ENCODE results near the gene HSP90AB1. TPM values are rescaled to one million over a fixed set of nuclear protein-coding genes. Genes with fewer than 3 reads are reported as not detected.

HSP90AB1 gene
- total RNA-seq, 1 donor from 2014 or later, result 509 TPM

DNA sequence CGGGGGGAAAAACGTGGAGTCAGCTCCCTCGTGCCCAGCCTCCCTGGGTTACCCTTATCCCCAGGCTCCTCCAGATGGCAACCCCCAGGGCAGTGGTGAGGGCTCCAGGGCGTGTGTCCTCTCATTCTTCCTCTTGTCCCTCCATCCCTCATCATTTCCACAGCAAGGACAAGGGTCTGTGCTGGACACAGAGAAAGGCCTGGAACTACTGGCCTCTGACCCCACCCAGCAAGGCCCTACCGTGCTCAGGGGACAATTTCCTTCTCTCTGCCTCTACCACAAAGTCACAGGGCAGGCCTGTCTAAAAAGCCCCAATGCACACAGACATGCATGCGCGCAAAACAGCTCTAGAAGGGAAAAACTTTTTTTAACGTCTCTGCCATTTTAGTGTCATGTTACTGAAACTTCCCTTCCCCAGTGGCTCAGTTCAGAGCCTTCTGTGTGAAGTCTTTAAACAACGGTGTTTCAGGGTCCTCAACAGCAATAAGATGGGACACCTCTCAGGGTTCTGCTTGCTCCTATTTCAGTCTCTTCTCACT is 11.5 kb downstream of the HSP90AB1 start:
- H3K27ac Mint-ChIP-seq (ENCODE audit: unreplicated experiment), result peak overlapping the region; percentile 92
- DNase-seq (ENCODE audit: extremely low spot score, unreplicated experiment), result no peak
- TF ChIP-seq, protein P1, sequence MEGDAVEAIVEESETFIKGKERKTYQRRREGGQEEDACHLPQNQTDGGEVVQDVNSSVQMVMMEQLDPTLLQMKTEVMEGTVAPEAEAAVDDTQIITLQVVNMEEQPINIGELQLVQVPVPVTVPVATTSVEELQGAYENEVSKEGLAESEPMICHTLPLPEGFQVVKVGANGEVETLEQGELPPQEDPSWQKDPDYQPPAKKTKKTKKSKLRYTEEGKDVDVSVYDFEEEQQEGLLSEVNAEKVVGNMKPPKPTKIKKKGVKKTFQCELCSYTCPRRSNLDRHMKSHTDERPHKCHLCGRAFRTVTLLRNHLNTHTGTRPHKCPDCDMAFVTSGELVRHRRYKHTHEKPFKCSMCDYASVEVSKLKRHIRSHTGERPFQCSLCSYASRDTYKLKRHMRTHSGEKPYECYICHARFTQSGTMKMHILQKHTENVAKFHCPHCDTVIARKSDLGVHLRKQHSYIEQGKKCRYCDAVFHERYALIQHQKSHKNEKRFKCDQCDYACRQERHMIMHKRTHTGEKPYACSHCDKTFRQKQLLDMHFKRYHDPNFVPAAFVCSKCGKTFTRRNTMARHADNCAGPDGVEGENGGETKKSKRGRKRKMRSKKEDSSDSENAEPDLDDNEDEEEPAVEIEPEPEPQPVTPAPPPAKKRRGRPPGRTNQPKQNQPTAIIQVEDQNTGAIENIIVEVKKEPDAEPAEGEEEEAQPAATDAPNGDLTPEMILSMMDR (IDR thresholded peaks at IDR 0.05), result no peak

DNA sequence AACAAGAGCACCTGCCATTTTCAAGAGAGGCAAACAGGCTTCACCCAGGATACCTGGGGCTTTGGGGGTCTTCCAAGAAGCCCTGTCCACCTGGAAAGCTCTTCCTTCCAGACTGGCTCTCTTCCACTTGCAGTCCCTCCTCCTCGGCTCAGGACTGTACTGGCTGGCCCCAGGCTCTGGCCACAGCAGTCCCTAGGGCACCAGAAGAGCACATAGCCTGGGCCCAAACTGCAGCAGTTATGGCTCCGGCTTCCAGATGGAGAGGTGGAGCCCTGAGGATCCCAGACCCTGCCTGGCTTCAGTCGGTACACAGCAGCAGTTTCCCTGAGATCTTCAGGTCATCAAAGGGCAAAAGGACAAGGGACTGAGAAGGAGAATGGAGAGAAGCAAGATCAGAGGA is 12.0 kb downstream of the HSP90AB1 start:
- H3K27me3 Mint-ChIP-seq (ENCODE audit: unreplicated experiment), result no peaks in the 10 kb centered on the region
- TF ChIP-seq, protein P1 (IDR thresholded peaks at IDR 0.05), result no peak
- H3K4me1 Mint-ChIP-seq (ENCODE audit: unreplicated experiment), result peaks cover 56% of the 10 kb centered on the region
- peak overlapping the region; percentile 92 for H3K27ac Mint-ChIP-seq (ENCODE audit: unreplicated experiment)
- no peaks in the 10 kb centered on the region for H3K9me3 Mint-ChIP-seq (ENCODE audit: unreplicated experiment)
- no peak overlapping the region for H3K4me3 Mint-ChIP-seq (ENCODE audit: unreplicated experiment)
- H3K36me3 Mint-ChIP-seq (ENCODE audit: unreplicated experiment), result peaks cover 25% of the 10 kb centered on the region
- no peak for DNase-seq (ENCODE audit: extremely low spot score, unreplicated experiment)

More for the DNA sequence above, 11.5 kb downstream of the HSP90AB1 start:
- Mint-ChIP-seq H3K36me3 (ENCODE audit: unreplicated experiment) (peaks cover 30% of the 10 kb centered on the region), H3K4me3 (ENCODE audit: unreplicated experiment) (peak overlapping the region; percentile 82), H3K27me3 (ENCODE audit: unreplicated experiment) (no peaks in the 10 kb centered on the region), H3K4me1 (ENCODE audit: unreplicated experiment) (peaks cover 55% of the 10 kb centered on the region), H3K9me3 (ENCODE audit: unreplicated experiment) (no peaks in the 10 kb centered on the region)

DNA sequence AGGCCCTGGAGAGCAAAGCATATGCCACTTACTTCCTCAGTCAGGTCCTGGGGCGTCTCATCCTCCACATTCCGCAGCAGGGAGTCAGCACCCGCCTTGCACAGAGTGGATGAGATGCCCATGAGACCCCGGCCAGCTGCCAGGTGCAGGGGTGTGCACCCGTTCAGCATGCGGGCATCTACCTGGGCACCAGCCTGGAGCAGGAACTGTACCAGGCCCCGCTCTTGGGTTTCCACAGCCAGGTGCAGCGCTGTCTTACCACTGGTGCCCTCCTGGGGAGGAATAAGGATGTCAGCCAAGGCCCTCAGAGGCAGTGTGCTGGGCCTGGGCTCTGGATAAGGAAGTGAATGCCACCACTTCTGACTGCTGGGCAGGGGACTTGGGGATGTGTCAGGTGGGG is 13.1 kb downstream of the HSP90AB1 start:
- peaks cover 55% of the 10 kb centered on the region for H3K4me1 Mint-ChIP-seq (ENCODE audit: unreplicated experiment)
- no peak overlapping the region for H3K4me3 Mint-ChIP-seq (ENCODE audit: unreplicated experiment)

DNA sequence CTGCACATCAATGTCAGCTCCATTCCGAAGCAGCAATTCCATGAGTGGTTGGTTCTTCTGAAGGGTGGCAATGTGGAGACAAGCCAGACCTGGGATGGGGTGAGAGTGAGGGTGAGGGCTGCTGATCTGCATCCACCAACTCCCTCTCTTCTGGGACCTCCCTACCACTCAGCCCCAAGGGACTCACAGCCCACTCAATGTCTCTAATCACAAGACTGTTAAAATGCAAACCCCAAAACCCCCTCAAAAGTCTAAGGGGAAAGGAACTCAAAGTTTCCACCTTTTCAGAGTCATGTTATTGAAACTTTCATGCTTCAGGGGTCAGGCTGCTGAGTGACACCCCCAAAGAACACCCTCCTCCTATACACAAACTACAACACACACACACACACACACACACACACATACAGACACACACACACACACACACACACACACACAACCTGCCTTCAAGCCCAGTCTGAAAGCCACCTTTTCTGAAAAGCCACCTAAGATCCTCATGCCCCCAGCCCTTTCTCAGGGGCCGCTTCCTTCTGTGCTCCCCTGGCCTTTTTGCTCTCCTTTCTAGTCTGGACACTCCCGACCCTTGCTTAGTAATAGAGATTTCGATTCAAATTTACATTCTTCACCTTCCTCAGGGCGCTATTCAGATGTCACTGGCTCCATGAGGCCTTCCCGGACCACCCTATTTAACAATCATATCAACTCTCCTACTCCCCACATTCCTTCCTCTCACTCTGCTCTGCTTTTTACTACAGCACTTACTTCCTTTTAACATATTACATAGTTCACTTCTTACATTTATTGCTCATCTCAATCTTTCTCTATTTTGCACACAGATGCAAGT is 13.8 kb downstream of the HSP90AB1 start:
- Mint-ChIP-seq H3K4me1 (ENCODE audit: unreplicated experiment) (peaks cover 48% of the 10 kb centered on the region), H3K27ac (ENCODE audit: unreplicated experiment) (no peak overlapping the region), H3K4me3 (ENCODE audit: unreplicated experiment) (no peak overlapping the region), H3K36me3 (ENCODE audit: unreplicated experiment) (peaks cover 15% of the 10 kb centered on the region), H3K27me3 (ENCODE audit: unreplicated experiment) (no peaks in the 10 kb centered on the region), H3K9me3 (ENCODE audit: unreplicated experiment) (no peaks in the 10 kb centered on the region)
- TF ChIP-seq, protein P1 (IDR thresholded peaks at IDR 0.05), result no peak
- DNase-seq (ENCODE audit: extremely low spot score, unreplicated experiment), result no peak

More for the DNA sequence above, 13.1 kb downstream of the HSP90AB1 start:
- peaks cover 17% of the 10 kb centered on the region for H3K36me3 Mint-ChIP-seq (ENCODE audit: unreplicated experiment)
- DNase-seq (ENCODE audit: extremely low spot score, unreplicated experiment), result no peak
- TF ChIP-seq, protein P1 (IDR thresholded peaks at IDR 0.05), result no peak
- no peaks in the 10 kb centered on the region for H3K9me3 Mint-ChIP-seq (ENCODE audit: unreplicated experiment)
- H3K27me3 Mint-ChIP-seq (ENCODE audit: unreplicated experiment), result no peaks in the 10 kb centered on the region
- no peak overlapping the region for H3K27ac Mint-ChIP-seq (ENCODE audit: unreplicated experiment)

DNA sequence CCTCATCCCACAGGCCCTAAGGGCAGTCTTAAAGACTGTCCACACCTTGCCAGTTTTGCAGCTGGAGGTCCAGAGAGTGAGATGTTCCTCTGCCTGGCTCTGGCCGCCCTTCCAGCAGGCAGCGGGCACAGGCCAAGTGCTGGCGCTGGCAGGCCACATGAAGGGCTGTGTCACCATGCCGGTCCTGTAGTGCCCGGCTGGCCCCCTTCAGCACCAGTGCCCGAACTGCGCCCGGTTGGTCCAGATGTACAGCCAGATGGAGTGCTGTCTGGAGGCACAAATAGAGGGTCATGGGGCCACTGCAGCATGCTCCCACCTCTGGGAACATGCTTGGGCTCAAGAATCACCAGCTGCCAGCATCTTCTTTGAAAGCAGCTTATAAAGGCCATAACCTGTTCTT is 14.7 kb downstream of the HSP90AB1 start:
- Mint-ChIP-seq H3K9me3 (ENCODE audit: unreplicated experiment) (no peaks in the 10 kb centered on the region), H3K27me3 (ENCODE audit: unreplicated experiment) (no peaks in the 10 kb centered on the region), H3K4me1 (ENCODE audit: unreplicated experiment) (peaks cover 39% of the 10 kb centered on the region), H3K36me3 (ENCODE audit: unreplicated experiment) (peaks cover 15% of the 10 kb centered on the region), H3K4me3 (ENCODE audit: unreplicated experiment) (no peak overlapping the region), H3K27ac (ENCODE audit: unreplicated experiment) (no peak overlapping the region)
- TF ChIP-seq, protein P1 (IDR thresholded peaks at IDR 0.05), result no peak
- DNase-seq (ENCODE audit: extremely low spot score, unreplicated experiment), result no peak

Data from osteocyte (in vitro differentiated cells).